SH-SY5Y (cell line): ENCODE measurements around the gene SNAI3.

ENCODE experiments used
- GATA2 ChIP-seq: IDR thresholded peaks from 2 replicates; pipeline ENCODE4 v1.6.1; 2011; ENCODE audit warnings: mild to moderate bottlenecking, low read depth, low read length
- GATA3 ChIP-seq: IDR thresholded peaks from 2 replicates; pipeline ENCODE4 v1.6.1; 2011; ENCODE audit warnings: low read depth, mild to moderate bottlenecking, low read length, moderate library complexity

- TF ChIP-seq GATA3 (no peak), GATA2 (no peak)
Measured at GRCh38 chr16:88705801-88706228, 19.5 kb upstream of the SNAI3 start.
